ENCODE results near the gene MYO1E. TPM values are rescaled to one million over a fixed set of nuclear protein-coding genes. Genes with fewer than 3 reads are reported as not detected.

The MYO1E gene
- total RNA-seq, 1 experiment from 2014 or later: 68.8 TPM

DNA sequence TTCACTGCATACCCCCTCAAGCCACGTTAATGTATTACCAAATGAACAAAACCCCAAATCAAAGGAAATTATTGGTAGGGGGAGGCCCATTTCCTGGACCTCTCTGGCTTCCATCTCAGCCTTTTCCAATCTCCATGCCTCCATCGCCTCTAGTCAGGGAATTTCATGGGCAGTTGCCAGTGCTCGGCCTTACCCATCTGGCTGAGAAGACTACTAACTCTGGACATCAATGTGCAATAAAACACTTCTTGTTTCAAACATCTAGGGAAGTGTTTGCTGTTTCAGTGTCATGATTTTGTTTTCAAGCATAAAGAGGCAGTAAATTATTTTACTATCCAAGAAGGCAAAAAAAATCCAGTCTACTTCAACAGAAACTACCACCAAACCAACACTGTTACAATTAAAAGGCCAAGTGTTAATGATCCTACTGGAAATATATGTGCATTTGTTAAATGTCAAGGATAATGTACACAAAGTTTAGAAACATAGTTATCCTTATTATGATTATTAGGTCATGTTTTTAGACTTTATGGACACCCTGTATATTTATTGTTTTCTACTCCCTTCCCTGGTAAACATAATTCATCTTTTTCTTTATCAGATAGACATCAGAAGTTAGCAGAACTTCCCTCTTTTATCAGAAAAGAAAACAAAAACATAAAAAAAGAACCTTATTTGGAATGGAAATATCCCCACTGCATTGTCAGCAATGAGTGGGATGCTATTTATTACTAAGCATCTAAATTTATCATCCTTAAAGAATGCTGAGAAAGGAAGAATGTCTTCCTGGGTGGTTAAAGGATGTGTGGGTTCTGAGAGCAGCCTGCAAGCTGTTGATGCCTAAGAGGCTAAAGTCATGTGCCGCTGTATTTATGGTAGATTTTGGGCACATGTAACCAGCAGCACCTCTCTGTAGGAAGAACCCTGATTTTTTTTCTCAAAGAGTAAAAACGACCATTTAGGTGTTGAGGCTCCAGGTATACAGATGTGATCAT, 150.9 kb downstream of the MYO1E start:
- ATAC-seq (peak; percentile 51), DNase-seq (peak; percentile 35)
- Histone ChIP-seq H2AFZ (ENCODE audit: low read length) (no peak overlapping the region), H3K4me2 (ENCODE audit: low read length) (no peak overlapping the region), H3K4me3 (ENCODE audit: low read length) (no peak overlapping the region), H3K27me3 (ENCODE audit: low read length) (no peaks in the 10 kb centered on the region), H3K79me2 (ENCODE audit: low read length) (no peaks in the 10 kb centered on the region), H4K20me1 (ENCODE audit: low read length) (no peaks in the 10 kb centered on the region), H3K9me2 (replicated peaks; ENCODE audit: low read length) (no peaks in the 10 kb centered on the region), H3F3A (ENCODE audit: low read length, unreplicated experiment) (no peaks in the 10 kb centered on the region), H3K36me3 (ENCODE audit: low read depth, low read length) (peaks cover 42% of the 10 kb centered on the region), H3K9me3 (ENCODE audit: low read length) (no peaks in the 10 kb centered on the region), H3K9ac (ENCODE audit: low read length) (no peak overlapping the region), H3K4me1 (ENCODE audit: insufficient read depth, low read length) (peaks cover 9% of the 10 kb centered on the region), H3K27ac (ENCODE audit: low read length) (no peak overlapping the region)
- POLR2A ChIA-PET (ENCODE audit: unreplicated experiment): no interaction called here
- CTCF ChIA-PET: no interaction called here
- BruUV-seq (replicated peaks): no TSS peak
- TF ChIP-seq EZH2phosphoT487 (IDR thresholded peaks at IDR 0.05; ENCODE audit: borderline replicate concordance, low read length) (no peak), EZH2 (IDR thresholded peaks at IDR 0.05; ENCODE audit: low read length, unreplicated experiment) (no peak)
- TF ChIP-seq, protein P1, sequence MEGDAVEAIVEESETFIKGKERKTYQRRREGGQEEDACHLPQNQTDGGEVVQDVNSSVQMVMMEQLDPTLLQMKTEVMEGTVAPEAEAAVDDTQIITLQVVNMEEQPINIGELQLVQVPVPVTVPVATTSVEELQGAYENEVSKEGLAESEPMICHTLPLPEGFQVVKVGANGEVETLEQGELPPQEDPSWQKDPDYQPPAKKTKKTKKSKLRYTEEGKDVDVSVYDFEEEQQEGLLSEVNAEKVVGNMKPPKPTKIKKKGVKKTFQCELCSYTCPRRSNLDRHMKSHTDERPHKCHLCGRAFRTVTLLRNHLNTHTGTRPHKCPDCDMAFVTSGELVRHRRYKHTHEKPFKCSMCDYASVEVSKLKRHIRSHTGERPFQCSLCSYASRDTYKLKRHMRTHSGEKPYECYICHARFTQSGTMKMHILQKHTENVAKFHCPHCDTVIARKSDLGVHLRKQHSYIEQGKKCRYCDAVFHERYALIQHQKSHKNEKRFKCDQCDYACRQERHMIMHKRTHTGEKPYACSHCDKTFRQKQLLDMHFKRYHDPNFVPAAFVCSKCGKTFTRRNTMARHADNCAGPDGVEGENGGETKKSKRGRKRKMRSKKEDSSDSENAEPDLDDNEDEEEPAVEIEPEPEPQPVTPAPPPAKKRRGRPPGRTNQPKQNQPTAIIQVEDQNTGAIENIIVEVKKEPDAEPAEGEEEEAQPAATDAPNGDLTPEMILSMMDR (conservative IDR thresholded peaks at IDR 0.05; ENCODE audit: low read depth, low read length): no peak
- intact Hi-C loops (cut with micrococcal nuclease): no loop called here

DNA sequence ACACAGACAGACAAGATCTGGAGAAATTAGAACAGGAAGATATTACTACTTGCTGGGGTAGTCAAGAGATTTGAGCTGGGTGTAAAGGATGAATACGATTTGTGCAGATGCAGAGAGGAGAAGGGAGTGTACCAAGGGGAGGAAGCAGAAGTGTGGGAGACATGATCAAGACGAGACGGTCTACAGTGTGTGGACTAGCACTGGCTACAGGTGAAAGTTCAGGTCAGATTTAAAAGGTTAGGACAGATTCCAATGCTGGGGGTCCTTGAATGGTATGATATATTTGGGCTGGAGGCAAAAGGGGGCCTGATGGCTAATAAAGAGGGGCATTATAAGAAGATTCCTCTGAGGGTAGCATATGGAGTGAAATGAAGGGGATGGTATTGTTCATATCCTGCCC, 154.0 kb downstream of the MYO1E start:
- no peak for TF ChIP-seq EZH2phosphoT487 (IDR thresholded peaks at IDR 0.05; ENCODE audit: borderline replicate concordance, low read length)
- TF ChIP-seq EZH2 (IDR thresholded peaks at IDR 0.05; ENCODE audit: low read length, unreplicated experiment): no peak
- TF ChIP-seq, protein P1 (conservative IDR thresholded peaks at IDR 0.05; ENCODE audit: low read depth, low read length): no peak

More for the DNA sequence above, 154.0 kb downstream of the MYO1E start:
- no peak for DNase-seq
- intact Hi-C loops (cut with micrococcal nuclease): no loop called here
- no TSS peak for BruUV-seq (replicated peaks)
- Histone ChIP-seq H3K9me3 (ENCODE audit: low read length) (no peaks in the 10 kb centered on the region), H3K9ac (ENCODE audit: low read length) (no peak overlapping the region), H3K9me2 (replicated peaks; ENCODE audit: low read length) (no peaks in the 10 kb centered on the region), H3F3A (ENCODE audit: low read length, unreplicated experiment) (no peaks in the 10 kb centered on the region), H3K4me1 (ENCODE audit: insufficient read depth, low read length) (peaks cover 9% of the 10 kb centered on the region), H4K20me1 (ENCODE audit: low read length) (no peaks in the 10 kb centered on the region), H3K79me2 (ENCODE audit: low read length) (no peaks in the 10 kb centered on the region), H3K27ac (ENCODE audit: low read length) (no peak overlapping the region), H3K36me3 (ENCODE audit: low read depth, low read length) (peaks cover 49% of the 10 kb centered on the region), H2AFZ (ENCODE audit: low read length) (no peak overlapping the region), H3K27me3 (ENCODE audit: low read length) (no peaks in the 10 kb centered on the region), H3K4me3 (ENCODE audit: low read length) (no peak overlapping the region), H3K4me2 (ENCODE audit: low read length) (no peak overlapping the region)
- ChIA-PET POLR2A (ENCODE audit: unreplicated experiment) (no interaction called here), CTCF (no interaction called here)
- ATAC-seq: no peak
